ENCODE measurements around the gene DNPH1. TPM values are rescaled to one million over a fixed set of nuclear protein-coding genes. Genes with fewer than 3 reads are reported as not detected.

Gene DNPH1
- total and polyA plus RNA-seq, 2 of the 8 experiments (the other 6 are each of a cell fraction or from before 2014, with no cell fraction given): 33.9 to 134 TPM

DNA sequence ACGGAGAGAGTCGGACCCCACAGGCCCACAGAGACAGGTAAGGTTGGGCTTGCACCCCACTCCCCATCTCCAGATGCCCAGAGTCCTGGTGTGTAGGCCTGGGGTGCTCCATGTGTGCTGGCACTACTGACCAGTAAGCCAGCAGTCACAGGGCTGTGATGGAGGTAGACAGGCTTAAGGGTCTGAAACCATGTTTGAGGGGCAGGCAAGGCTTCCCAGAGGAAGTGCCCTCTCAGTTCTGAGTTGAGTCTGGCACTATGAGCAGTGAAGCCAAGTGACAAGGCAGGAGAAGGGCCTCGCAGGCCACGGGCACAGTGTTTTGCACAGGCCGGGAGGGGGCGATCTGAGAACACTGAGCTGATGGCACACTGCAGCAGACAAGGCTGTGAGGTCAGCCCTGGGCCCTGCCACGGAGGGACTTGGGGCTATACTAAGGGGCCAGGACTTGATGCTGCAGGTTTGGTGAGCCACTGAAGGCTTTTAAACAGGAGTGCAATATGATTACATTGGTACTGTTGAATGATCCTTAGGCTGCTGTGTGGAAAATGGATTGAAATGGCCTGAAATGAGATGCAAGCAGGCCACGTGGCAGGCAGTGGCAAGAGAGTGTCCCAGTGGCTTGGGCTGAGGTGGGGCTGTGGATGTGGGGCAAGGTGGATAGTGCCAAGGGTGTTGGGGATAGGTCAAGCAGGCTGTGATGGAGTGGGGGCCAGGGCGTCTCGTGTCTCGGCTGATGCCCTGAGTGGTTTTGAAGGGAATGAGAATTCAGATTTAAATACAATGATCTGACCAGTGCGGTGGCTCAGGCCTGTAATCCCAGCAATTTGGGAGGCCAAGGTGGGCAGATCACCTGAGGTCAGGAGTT is 34.3 kb upstream of the DNPH1 start:
- Histone ChIP-seq H3K27me3 (replicated peaks in 1 of 4; ENCODE audit: control insufficient read depth in 3 of 4, extremely low read depth in 1 of 4, insufficient read depth in 3 of 4, low read length in 3 of 4) (peaks cover 2 to 9% (median 7%) of the 10 kb centered on the region in 4 experiments), H3K4me3 (ENCODE audit: extremely low read depth in 1 of 4, insufficient read depth in 2 of 4, low read depth in 3 of 4, low read length in 4 of 4) (no peak overlapping the region), H4K5ac (ENCODE audit: insufficient read length, low read depth, low read length) (no peak overlapping the region), H3K56ac (replicated peaks; ENCODE audit: insufficient read length, low read depth, low read length) (no peak overlapping the region), H3K4me2 (ENCODE audit: insufficient read depth in 1 of 2, low read depth in 2 of 2, low read length in 2 of 2) (no peak overlapping the region), H3K9ac (replicated peaks in 1 of 4; ENCODE audit: extremely low read depth in 1 of 4, low read depth in 3 of 4, low read length in 3 of 4) (no peak overlapping the region), H2AK5ac (ENCODE audit: low read depth, low read length) (no peak overlapping the region), H3K4me1 (replicated peaks in 1 of 4; ENCODE audit: control insufficient read depth in 3 of 4, insufficient read depth in 4 of 4, low read length in 3 of 4) (peaks cover 0 to 15% (median 5%) of the 10 kb centered on the region in 4 experiments; a peak in 6 of 7 replicates), H4K91ac (replicated peaks; ENCODE audit: insufficient read length, low read length) (no peak overlapping the region), H4K20me1 (replicated peaks in 1 of 2; ENCODE audit: control insufficient read depth in 1 of 2, insufficient read depth in 2 of 2, low read length in 2 of 2) (peaks cover 0 to 2% of the 10 kb centered on the region in 2 experiments), H3K36me3 (ENCODE audit: control insufficient read depth in 2 of 4, insufficient read depth in 4 of 4, low read length in 3 of 4) (no peaks in the 10 kb centered on the region), H3K18ac (ENCODE audit: extremely low read depth, low read length) (no peak overlapping the region), H3K23ac (ENCODE audit: insufficient read length) (no peak overlapping the region), H3K23me2 (ENCODE audit: low read depth, low read length) (no peaks in the 10 kb centered on the region), H2AFZ (ENCODE audit: low read length) (no peak overlapping the region), H3K9me3 (ENCODE audit: insufficient read depth in 2 of 2, low read depth in 1 of 2, low read length in 1 of 2) (no peaks in the 10 kb centered on the region), H2BK120ac (replicated peaks; ENCODE audit: low read depth, low read length) (no peak overlapping the region), H2BK5ac (ENCODE audit: low read depth, low read length) (0 out of 2 replicates have a peak overlapping the region, but pooled peaks have one; percentile 9), H4K8ac (ENCODE audit: extremely low read depth, insufficient read depth, low read length) (no peak overlapping the region; the same call in 1 of the 2 replicates), H3K14ac (ENCODE audit: insufficient read length) (no peak overlapping the region), H3K27ac (ENCODE audit: low read depth, low read length) (no peak overlapping the region), H3K4ac (replicated peaks; ENCODE audit: insufficient read length, low read depth, low read length) (no peak overlapping the region), H2BK20ac (ENCODE audit: low read length) (no peak overlapping the region; the same call in 1 of the 2 replicates), H3K79me1 (ENCODE audit: low read depth, low read length) (no peaks in the 10 kb centered on the region), H2BK15ac (ENCODE audit: low read length) (0 out of 2 replicates have a peak overlapping the region, but pooled peaks have one; percentile 92), H3K79me2 (ENCODE audit: control insufficient read depth in 1 of 2, insufficient read depth in 2 of 2, low read length in 2 of 2) (no peaks in the 10 kb centered on the region), H2BK12ac (ENCODE audit: low read depth, low read length) (peak overlapping the region; percentile 43; the same call in 1 of the 2 replicates)
- 65% methylated on average over 12 of the region's 12 CpGs; no CpG with 5 or more reads in 1 of the 2 experiments for WGBS, 2 experiments (ENCODE audit: extremely low coverage in 1 of 2, insufficient coverage in 1 of 2, insufficient read length in 1 of 2, insufficient replicate concordance in 2 of 2, low coverage in 1 of 2, low lambda C conversion rate in 2 of 2, missing lambda C conversion rate in 1 of 2)
- DNase-seq (ENCODE audit: low read depth in 1 of 2, low spot score in 2 of 2) (peak; percentile 49 to 90), FAIRE-seq (no peak)
- CTCF ChIA-PET (ENCODE audit: partially characterized antibody): interaction anchor here (0.6 to 9.4 kb wide), 29 partner anchors 8 to 243 kb away, joined by 3 to 78 read pairs (median 6); partner anchors contain the start of genes CRIP3, DLK2 and DNPH1
- POLR2A ChIA-PET (ENCODE audit: partially characterized antibody): interaction anchor here (0.9 kb wide), 1 partner anchor 86 kb away, joined by 3 read pairs; no protein-coding TSS in a partner anchor
- TF ChIP-seq TAF7 (optimal IDR thresholded peaks at IDR 0.05; ENCODE audit: borderline replicate concordance, low read depth, low read length) (no peak), RFX5 (IDR thresholded peaks at IDR 0.05; ENCODE audit: borderline replicate concordance, low read depth, low read length) (no peak), TCF12 (IDR thresholded peaks at IDR 0.05; ENCODE audit: low read depth, low read length) (no peak), GABPA (IDR thresholded peaks at IDR 0.05; ENCODE audit: borderline replicate concordance, insufficient read depth, low read length) (no peak), RAD21 (IDR thresholded peaks at IDR 0.05 in 1 of 2, conservative IDR thresholded peaks at IDR 0.05 in 1 of 2; ENCODE audit: low read depth in 2 of 2, low read length in 2 of 2) (peak; percentile 96 to 97), EGR1 (IDR thresholded peaks at IDR 0.05; ENCODE audit: borderline replicate concordance, low read depth, low read length) (no peak), EP300 (IDR thresholded peaks at IDR 0.05; ENCODE audit: borderline replicate concordance in 1 of 2, low read depth in 2 of 2, low read length in 2 of 2) (no peak), YY1 (IDR thresholded peaks at IDR 0.05; ENCODE audit: low read depth, low read length) (no peak)
